Psoas muscle (tissue), 8 donors: ENCODE measurements around the gene SRRM2. TPM values are rescaled to one million over a fixed set of nuclear protein-coding genes. Genes with fewer than 3 reads are reported as not detected.
A peak's percentile ranks its signal among the peaks of the same experiment; 100 is the strongest.

Experiments used
- ATAC-seq, 4 donors: fragments of 200-7000 bp; cut with Tn5 transposase; one replicate each; pipeline ENCODE4 v1.9.1; 2020; ENCODE audit warnings: moderate library complexity in 3 of 4, mild to moderate bottlenecking in 2 of 4
- DNase-seq, 2 donors: peaks; one replicate each; pipeline ENCODE4 v3.0.0-alpha.2; 2020
- H3K27ac ChIP-seq: fragments of 200-600 bp; one replicate; pipeline ENCODE4 v1.8.0; 2022
- H3K27me3 ChIP-seq, 3 donors: fragments of 200-600 bp in 1 of 3; one replicate each; pipeline versions ENCODE4 v1.6.1 to v1.8.0; 2013 to 2022; ENCODE audit warnings: low read length in 2 of 3, mild to moderate bottlenecking in 2 of 3, moderate library complexity in 1 of 3; ENCODE audit not compliant: insufficient read depth in 3 of 3
- H3K36me3 ChIP-seq, 2 donors: fragments of 200-600 bp in 1 of 2; one replicate each; pipeline versions ENCODE4 v1.6.1 to v1.8.0; 2013 to 2022; ENCODE audit warnings: low read depth in 1 of 2, mild to moderate bottlenecking in 1 of 2, moderate library complexity in 1 of 2; ENCODE audit not compliant: insufficient read depth in 1 of 2
- H3K4me1 ChIP-seq: fragments of 200-600 bp; one replicate; pipeline ENCODE4 v1.8.0; 2022
- H3K4me3 ChIP-seq: fragments of 200-600 bp; one replicate; pipeline ENCODE4 v1.8.0; 2022; ENCODE audit warnings: mild to moderate bottlenecking
- H3K9me3 ChIP-seq: fragments of 200-600 bp; one replicate; pipeline ENCODE4 v1.8.0; 2022
- CTCF ChIP-seq: fragments of 200-600 bp; IDR thresholded peaks from one replicate; pipeline ENCODE4 v1.8.0; 2022; ENCODE audit warnings: antibody characterized with exemption
- WGBS, 3 donors: extraction: QIAGEN DNeasy Blood & Tissue Kit; methylation state at CpG; one replicate each; pipeline versions ENCODE4 v1.1.6 to v1.1.7; 2013; 5-methylcytosine and 5-hydroxymethylcytosine counted together
- intact Hi-C, 2 donors: fragments of 100-400 bp; cut with DNase I; formaldehyde crosslinking; loops; one replicate each; pipeline versions ENCODE4 v1.11.0 to v1.14.2; 2022
- polyA plus RNA-seq, 3 donors: library from polyadenylated mRNA; stranded (reverse); fragments of 200-250 nt; gene quantifications; one replicate each; pipeline ENCODE4 v1.2.3, GENCODE V29; 2013
- total RNA-seq, 4 donors: library from RNA; stranded (reverse); fragmentation: NEBNext Ultra II Directional in 2 of 4; extraction: Animal tissue kit (Norgen Biotek cat#: 25700) in 2 of 4; gene quantifications; one replicate each; pipeline versions ENCODE4 v1.2.1 to v1.2.4, GENCODE V29; 2021 to 2023
- donor health status: healthy with polysubstance abuse.
- donor health status: DM: no; HTN: no; CAD: no; lungs with moderate emphysema.
- donor health status: Bipolar disorder and iron deficiency.
- donor health status: healthy.
- donor health status: DM: yes; HTN: yes; CAD: no.
- donor health status: DM: no; HTN: no; CAD: no.
- donor health status: DM: no; HTN: no; CAD: no.
- donor health status: DM: yes; HTN: yes; CAD: no.

The SRRM2 gene
- total and polyA plus RNA-seq, 7 donors = 183 to 413 (median 277) TPM

GRCh38 chr16:2726923-2727322 is 25.5 kb upstream of the SRRM2 start:
- no peaks in the 10 kb centered on the region for H3K9me3 ChIP-seq
- ATAC-seq = no peak
- intact Hi-C loops = loop anchor here in 1 of 2 donors (10.0 kb wide), 1 partner anchor 138 kb away; no protein-coding TSS in a partner anchor
- no peak for DNase-seq
- peaks cover 0 to 7% (median 0%) of the 10 kb centered on the region in 3 donors for H3K27me3 ChIP-seq
- H3K4me3 ChIP-seq = no peak overlapping the region
- H3K36me3 ChIP-seq = no peaks in the 10 kb centered on the region
- no peaks in the 10 kb centered on the region for H3K4me1 ChIP-seq
- no peak overlapping the region for H3K27ac ChIP-seq
- 64 to 71% (median 67%) methylated on average over 5 of the region's 5 CpGs for WGBS, 3 donors
- no peak for TF ChIP-seq CTCF

- H3K9me3 ChIP-seq = no peaks in the 10 kb centered on the region
- no peak for ATAC-seq
- DNase-seq = no peak
- H3K27me3 ChIP-seq = peaks cover 0 to 7% (median 0%) of the 10 kb centered on the region in 3 donors
- no peak for TF ChIP-seq CTCF
- no peak overlapping the region for H3K4me3 ChIP-seq
- no peaks in the 10 kb centered on the region for H3K36me3 ChIP-seq
- H3K27ac ChIP-seq = no peak overlapping the region
- intact Hi-C loops = loop anchor here in 1 of 2 donors (10.0 kb wide), 1 partner anchor 137 kb away; no protein-coding TSS in a partner anchor
- WGBS, 3 donors = 84 to 88% (median 85%) methylated on average over 7 of the region's 7 CpGs
- H3K4me1 ChIP-seq = no peaks in the 10 kb centered on the region
Measured at GRCh38 chr16:2728034-2728433, 24.4 kb upstream of the SRRM2 start.

GRCh38 chr16:2734844-2735515 is 17.5 kb upstream of the SRRM2 start:
- Histone ChIP-seq H3K9me3 (no peaks in the 10 kb centered on the region), H3K4me3 (no peak overlapping the region), H3K4me1 (no peaks in the 10 kb centered on the region), H3K27me3 (peaks cover 0 to 5% (median 3%) of the 10 kb centered on the region in 3 donors), H3K36me3 (no peaks in the 10 kb centered on the region), H3K27ac (no peak overlapping the region)
- intact Hi-C loops = no loop called here
- no peak for TF ChIP-seq CTCF
- no peak for ATAC-seq
- no peak for DNase-seq
- WGBS, 3 donors = 70 to 74% (median 72%) methylated on average over 10 of the region's 10 CpGs

- no peaks in the 10 kb centered on the region for H3K9me3 ChIP-seq
- TF ChIP-seq CTCF = no peak
- intact Hi-C loops = no loop called here
- no peaks in the 10 kb centered on the region for H3K36me3 ChIP-seq
- no peak overlapping the region for H3K4me3 ChIP-seq
- 89 to 92% (median 90%) methylated on average over 11 of the region's 11 CpGs for WGBS, 3 donors
- ATAC-seq = peak in 1 of 4 donors; percentile 10
- H3K27me3 ChIP-seq = peaks cover 0 to 5% (median 3%) of the 10 kb centered on the region in 3 donors
- H3K4me1 ChIP-seq = no peaks in the 10 kb centered on the region
- DNase-seq = no peak
- no peak overlapping the region for H3K27ac ChIP-seq
Measured at GRCh38 chr16:2736476-2737237, 15.8 kb upstream of the SRRM2 start.
